GM12878 (cell line): ENCODE measurements around the gene MZB1. TPM values are rescaled to one million over a fixed set of nuclear protein-coding genes. Genes with fewer than 3 reads are reported as not detected.

Experiments used
- CHD4 ChIP-seq: fragments of 200-600 bp; sonication (generic); IDR thresholded peaks from 2 replicates; pipeline ENCODE4 v1.6.1; 2016; ENCODE audit warnings: mild to moderate bottlenecking
- GATAD2B ChIP-seq: fragments of 450-650 bp; conservative IDR thresholded peaks from 2 replicates; pipeline ENCODE4 v1.6.1; 2017; ENCODE audit warnings: low read depth, mild to moderate bottlenecking, moderate library complexity
- IRF3 ChIP-seq: fragments of 450-650 bp; IDR thresholded peaks from 2 replicates; pipeline ENCODE4 v1.6.1; 2014; ENCODE audit warnings: mild to moderate bottlenecking
- POU2F2 ChIP-seq: IDR thresholded peaks from 3 replicates; pipeline ENCODE4 v1.6.1; 2011; ENCODE audit warnings: low read depth, mild to moderate bottlenecking, low read length, borderline replicate concordance
- STAT1 ChIP-seq: fragments of 450-650 bp; conservative IDR thresholded peaks from 2 replicates; pipeline ENCODE4 v1.6.1; 2014; ENCODE audit warnings: antibody characterized with exemption, mild to moderate bottlenecking
- polyA plus RNA-seq, 11 experiments: library from polyadenylated mRNA; depleted of rRNA in 4 of 11; unstranded in 6 of 11; stranded (reverse) in 5 of 11; fragments of >200 nt; fragmentation: Nextera tagmentation in 4 of 11; fragmentation: Illumina TruSeq in 1 of 11; extraction: Ambion mirVana in 4 of 11; extraction: Trizol in 1 of 11; gene quantifications; 1 replicate in 1 of 11; 2 replicates in 10 of 11; pipeline versions ENCODE4 v1.2.1 to v1.2.3, GENCODE V29; 2011 to 2016; ENCODE audit warnings: inconsistent platforms in 2 of 11, missing spikeins in 2 of 11, low read depth in 1 of 11
- total RNA-seq, 4 experiments: library from RNA; depleted of rRNA in 3 of 4; stranded (reverse); fragments of >200 nt in 3 of 4; fragmentation: Illumina TruSeq in 1 of 4; extraction: Trizol in 1 of 4; gene quantifications; 2 replicates each; pipeline versions ENCODE4 v1.2.1 to v1.2.3, GENCODE V29; 2013 to 2021

The MZB1 gene
- total and polyA plus RNA-seq, 10 of the 15 experiments (the other 5 are each of a cell fraction or from before 2014, with no cell fraction given): 19.3 to 406 (median 188) TPM

DNA sequence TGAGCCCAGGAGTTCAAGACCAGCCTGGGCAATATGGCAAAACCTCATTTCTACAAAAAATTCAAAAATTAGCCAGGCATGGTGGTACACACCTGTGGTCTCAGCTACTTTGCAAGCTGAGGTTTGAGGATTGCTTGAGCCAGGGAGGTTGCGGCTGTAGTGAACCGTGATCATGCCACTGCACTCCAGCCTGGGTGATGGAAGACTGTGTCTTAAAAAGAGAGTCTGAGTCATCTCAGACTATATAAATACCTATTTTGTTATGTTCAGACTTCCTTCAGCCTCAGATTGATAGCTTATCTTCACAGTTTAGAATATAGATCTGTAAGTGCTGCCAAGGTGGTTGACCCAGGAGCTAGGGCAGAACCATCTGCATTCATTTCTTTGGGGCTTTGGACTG is 49.7 kb downstream of the MZB1 start (continued):
- TF ChIP-seq IRF3 (no peak), STAT1 (no peak), CHD4 (no peak), GATAD2B (no peak), POU2F2 (no peak)

Other genes with a start within 250 kb of the MZB1 start
Only the 7 nearest of the 11 such genes appear.
- 49.9 and 55.2 TPM in 2 replicates for gene PAIP2, start 48.1 kb downstream of the MZB1 start, total RNA-seq (2014; rRNA removed)
- 57.6 and 58.4 TPM in 2 replicates for gene PAIP2, start 48.1 kb downstream of the MZB1 start, total RNA-seq (2014; rRNA removed; fragmentation: Illumina TruSeq; extraction: Trizol)
- 60.5 and 71.1 TPM in 2 replicates for gene PAIP2, start 48.1 kb downstream of the MZB1 start, total RNA-seq (2021)
- gene PAIP2, start 48.1 kb downstream of the MZB1 start, polyA plus RNA-seq (2011; rRNA removed): 143 and 198 TPM in 2 replicates
- gene PAIP2, start 48.1 kb downstream of the MZB1 start, polyA plus RNA-seq (2014; fragmentation: Illumina TruSeq; extraction: Trizol): 105 and 125 TPM in 2 replicates
- 100 to 1,000 TPM; 100 to 113 TPM for gene PAIP2, start 48.1 kb downstream of the MZB1 start, polyA plus RNA-seq (2014; fragmentation: Nextera tagmentation; extraction: Ambion mirVana)
- gene PAIP2, start 48.1 kb downstream of the MZB1 start, polyA plus RNA-seq (2014; rRNA removed): 51.8 and 67.3 TPM in 2 replicates
- gene PAIP2, start 48.1 kb downstream of the MZB1 start, polyA plus RNA-seq (2016; fragmentation: Nextera tagmentation; extraction: Ambion mirVana): 100 to 1,000 TPM; 153 to 154 TPM
- 0.98 and 1.2 TPM in 2 replicates for gene SLC23A1, start 6.6 kb downstream of the MZB1 start, total RNA-seq (2014; rRNA removed)
- gene SLC23A1, start 6.6 kb downstream of the MZB1 start, total RNA-seq (2014; rRNA removed; fragmentation: Illumina TruSeq; extraction: Trizol): 1.7 and 2.4 TPM in 2 replicates
- gene SLC23A1, start 6.6 kb downstream of the MZB1 start, total RNA-seq (2021): 4.1 and 4.7 TPM in 2 replicates
- 1.1 and 1.5 TPM in 2 replicates for gene SLC23A1, start 6.6 kb downstream of the MZB1 start, polyA plus RNA-seq (2011; rRNA removed)
- 0.95 and 1.7 TPM in 2 replicates for gene SLC23A1, start 6.6 kb downstream of the MZB1 start, polyA plus RNA-seq (2014; fragmentation: Illumina TruSeq; extraction: Trizol)
- gene SLC23A1, start 6.6 kb downstream of the MZB1 start, polyA plus RNA-seq (2014; fragmentation: Nextera tagmentation; extraction: Ambion mirVana): under 1 TPM; 0.35 to 0.74 TPM
- gene SLC23A1, start 6.6 kb downstream of the MZB1 start, polyA plus RNA-seq (2014; rRNA removed): 3.2 and 3.3 TPM in 2 replicates
- 1 to 10 TPM; 1.5 to 1.6 TPM for gene SLC23A1, start 6.6 kb downstream of the MZB1 start, polyA plus RNA-seq (2016; fragmentation: Nextera tagmentation; extraction: Ambion mirVana)
- 3.0 and 3.8 TPM in 2 replicates for gene PROB1, start 5.2 kb upstream of the MZB1 start, total RNA-seq (2014; rRNA removed)
- 1.7 and 2.0 TPM in 2 replicates for gene PROB1, start 5.2 kb upstream of the MZB1 start, total RNA-seq (2014; rRNA removed; fragmentation: Illumina TruSeq; extraction: Trizol)
- gene PROB1, start 5.2 kb upstream of the MZB1 start, total RNA-seq (2021): 6.0 and 6.5 TPM in 2 replicates
- 0.59 and 1.1 TPM in 2 replicates for gene PROB1, start 5.2 kb upstream of the MZB1 start, polyA plus RNA-seq (2011; rRNA removed)
- gene PROB1, start 5.2 kb upstream of the MZB1 start, polyA plus RNA-seq (2014; fragmentation: Illumina TruSeq; extraction: Trizol): 0.78 and 1.4 TPM in 2 replicates
- under 1 TPM; 0.14 to 0.58 TPM for gene PROB1, start 5.2 kb upstream of the MZB1 start, polyA plus RNA-seq (2014; fragmentation: Nextera tagmentation; extraction: Ambion mirVana)
- 4.7 and 5.1 TPM in 2 replicates for gene PROB1, start 5.2 kb upstream of the MZB1 start, polyA plus RNA-seq (2014; rRNA removed)
- gene PROB1, start 5.2 kb upstream of the MZB1 start, polyA plus RNA-seq (2016; fragmentation: Nextera tagmentation; extraction: Ambion mirVana): 1 to 10 TPM; 6.2 to 8.1 TPM
- 5.1 and 8.1 TPM in 2 replicates for gene SPATA24, start 14.2 kb upstream of the MZB1 start, total RNA-seq (2014; rRNA removed)
- gene SPATA24, start 14.2 kb upstream of the MZB1 start, total RNA-seq (2014; rRNA removed; fragmentation: Illumina TruSeq; extraction: Trizol): 6.3 and 8.1 TPM in 2 replicates
- 4.1 and 5.6 TPM in 2 replicates for gene SPATA24, start 14.2 kb upstream of the MZB1 start, total RNA-seq (2021)
- 5.3 and 6.0 TPM in 2 replicates for gene SPATA24, start 14.2 kb upstream of the MZB1 start, polyA plus RNA-seq (2011; rRNA removed)
- 6.1 and 9.8 TPM in 2 replicates for gene SPATA24, start 14.2 kb upstream of the MZB1 start, polyA plus RNA-seq (2014; fragmentation: Illumina TruSeq; extraction: Trizol)
- gene SPATA24, start 14.2 kb upstream of the MZB1 start, polyA plus RNA-seq (2014; fragmentation: Nextera tagmentation; extraction: Ambion mirVana): 1 to 10 TPM; 7.6 to 8.5 TPM
- gene SPATA24, start 14.2 kb upstream of the MZB1 start, polyA plus RNA-seq (2014; rRNA removed): 7.1 and 7.2 TPM in 2 replicates
- gene SPATA24, start 14.2 kb upstream of the MZB1 start, polyA plus RNA-seq (2016; fragmentation: Nextera tagmentation; extraction: Ambion mirVana): 1 to 10 TPM; 7.0 to 7.4 TPM
- gene DNAJC18, start 49.6 kb upstream of the MZB1 start, total RNA-seq (2014; rRNA removed): 5.3 and 6.4 TPM in 2 replicates
- gene DNAJC18, start 49.6 kb upstream of the MZB1 start, total RNA-seq (2014; rRNA removed; fragmentation: Illumina TruSeq; extraction: Trizol): 10.6 and 10.8 TPM in 2 replicates
- gene DNAJC18, start 49.6 kb upstream of the MZB1 start, total RNA-seq (2021): 16.9 and 19.7 TPM in 2 replicates
- gene DNAJC18, start 49.6 kb upstream of the MZB1 start, polyA plus RNA-seq (2011; rRNA removed): 21.0 and 34.0 TPM in 2 replicates
- gene DNAJC18, start 49.6 kb upstream of the MZB1 start, polyA plus RNA-seq (2014; fragmentation: Illumina TruSeq; extraction: Trizol): 17.5 and 22.6 TPM in 2 replicates
- 10 to 100 TPM; 20.5 to 26.7 TPM for gene DNAJC18, start 49.6 kb upstream of the MZB1 start, polyA plus RNA-seq (2014; fragmentation: Nextera tagmentation; extraction: Ambion mirVana)
- 5.3 and 10.1 TPM in 2 replicates for gene DNAJC18, start 49.6 kb upstream of the MZB1 start, polyA plus RNA-seq (2014; rRNA removed)
- 10 to 100 TPM; 16.7 to 18.0 TPM for gene DNAJC18, start 49.6 kb upstream of the MZB1 start, polyA plus RNA-seq (2016; fragmentation: Nextera tagmentation; extraction: Ambion mirVana)
- not detected in 2 replicates for gene ECSCR, start 72.8 kb upstream of the MZB1 start, total RNA-seq (2014; rRNA removed)
- 0.22 TPM in 1 of 2 replicates, not detected in the other for gene ECSCR, start 72.8 kb upstream of the MZB1 start, total RNA-seq (2014; rRNA removed; fragmentation: Illumina TruSeq; extraction: Trizol)
- gene ECSCR, start 72.8 kb upstream of the MZB1 start, total RNA-seq (2021): 0.36 TPM in 1 of 2 replicates, not detected in the other
- gene ECSCR, start 72.8 kb upstream of the MZB1 start, polyA plus RNA-seq (2011; rRNA removed): 0.12 and 0.15 TPM in 2 replicates
- 0.19 and 0.25 TPM in 2 replicates for gene ECSCR, start 72.8 kb upstream of the MZB1 start, polyA plus RNA-seq (2014; fragmentation: Illumina TruSeq; extraction: Trizol)
- gene ECSCR, start 72.8 kb upstream of the MZB1 start, polyA plus RNA-seq (2014; fragmentation: Nextera tagmentation; extraction: Ambion mirVana): under 1 TPM; 0.23 to 0.35 TPM
- 0.30 TPM in 1 of 2 replicates, not detected in the other for gene ECSCR, start 72.8 kb upstream of the MZB1 start, polyA plus RNA-seq (2014; rRNA removed)
- gene ECSCR, start 72.8 kb upstream of the MZB1 start, polyA plus RNA-seq (2016; fragmentation: Nextera tagmentation; extraction: Ambion mirVana): under 1 TPM in 1 of 2 experiments, not detected in 1; 0.83 TPM
- 0.05 TPM in 1 of 2 replicates, not detected in the other for gene SMIM33, start 81.1 kb upstream of the MZB1 start, total RNA-seq (2014; rRNA removed)
- gene SMIM33, start 81.1 kb upstream of the MZB1 start, total RNA-seq (2014; rRNA removed; fragmentation: Illumina TruSeq; extraction: Trizol): 0.04 TPM in 1 of 2 replicates, not detected in the other
- gene SMIM33, start 81.1 kb upstream of the MZB1 start, total RNA-seq (2021): not detected in 2 replicates
- gene SMIM33, start 81.1 kb upstream of the MZB1 start, polyA plus RNA-seq (2011; rRNA removed): not detected in 2 replicates
- 0.03 TPM in 1 of 2 replicates, not detected in the other for gene SMIM33, start 81.1 kb upstream of the MZB1 start, polyA plus RNA-seq (2014; fragmentation: Illumina TruSeq; extraction: Trizol)
- gene SMIM33, start 81.1 kb upstream of the MZB1 start, polyA plus RNA-seq (2014; fragmentation: Nextera tagmentation; extraction: Ambion mirVana): under 1 TPM in 1 of 2 experiments, not detected in 1; 0.09 TPM
- gene SMIM33, start 81.1 kb upstream of the MZB1 start, polyA plus RNA-seq (2014; rRNA removed): 0.04 TPM in 1 of 2 replicates, not detected in the other
- under 1 TPM; 0.12 to 0.25 TPM for gene SMIM33, start 81.1 kb upstream of the MZB1 start, polyA plus RNA-seq (2016; fragmentation: Nextera tagmentation; extraction: Ambion mirVana)